NCI-H2171 treated with DMSO at 0.1 percent for 48 hours (cell line): ENCODE data around the gene SLC16A8.
"Not testable (repeated sequence)": the region's sequence is repeated elsewhere in the genome, so short reads cannot be mapped to it uniquely, and the experiment has no call there.

Experiments used
- DNase-seq: peaks from one replicate; lab custom pipeline; 2025; lab: John Stamatoyannopoulos, UW

Gene SLC16A8

DNA sequence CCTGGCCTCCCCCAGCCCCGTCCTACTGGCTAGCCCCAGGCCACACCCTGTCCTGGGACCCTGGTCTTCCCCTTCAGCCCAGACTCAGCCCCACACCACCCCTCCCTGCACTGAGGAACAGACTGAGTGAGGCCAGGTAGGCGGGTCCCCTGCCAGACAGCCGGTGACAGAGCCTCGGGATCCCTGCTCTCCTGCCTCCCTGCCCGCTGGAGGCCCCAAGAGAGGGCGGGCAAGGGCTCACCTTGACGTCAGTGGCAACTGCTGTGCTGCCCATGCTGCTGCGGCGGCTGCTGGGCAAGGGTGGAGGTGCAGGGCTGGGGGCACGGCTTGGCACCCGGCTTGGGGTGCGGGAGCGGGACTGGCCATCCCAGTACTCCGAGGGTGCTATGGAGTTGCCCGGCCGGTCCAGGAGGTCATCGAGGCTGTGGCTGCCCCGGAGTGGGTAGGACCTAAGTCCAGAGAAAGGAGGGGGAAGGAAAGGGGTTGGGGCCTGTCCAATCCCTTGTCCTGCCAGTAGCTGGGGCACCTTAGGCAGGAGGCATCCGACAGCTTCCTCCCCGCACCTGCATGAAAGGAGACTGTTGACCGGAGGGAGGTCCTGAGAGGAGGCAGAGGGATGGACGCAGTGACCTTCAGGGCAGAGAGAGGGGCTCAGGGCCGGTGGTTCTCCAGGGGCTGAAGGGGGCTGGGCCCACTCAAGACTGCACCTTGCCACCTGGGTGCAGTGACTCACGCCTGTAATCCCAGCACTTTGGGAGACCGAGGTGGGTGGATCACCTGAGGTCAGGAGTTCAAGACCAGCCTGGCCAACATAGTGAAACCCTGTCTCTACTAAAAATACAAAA, 2.2 kb upstream of the SLC16A8 start:
- DNase-seq: no peak

DNA sequence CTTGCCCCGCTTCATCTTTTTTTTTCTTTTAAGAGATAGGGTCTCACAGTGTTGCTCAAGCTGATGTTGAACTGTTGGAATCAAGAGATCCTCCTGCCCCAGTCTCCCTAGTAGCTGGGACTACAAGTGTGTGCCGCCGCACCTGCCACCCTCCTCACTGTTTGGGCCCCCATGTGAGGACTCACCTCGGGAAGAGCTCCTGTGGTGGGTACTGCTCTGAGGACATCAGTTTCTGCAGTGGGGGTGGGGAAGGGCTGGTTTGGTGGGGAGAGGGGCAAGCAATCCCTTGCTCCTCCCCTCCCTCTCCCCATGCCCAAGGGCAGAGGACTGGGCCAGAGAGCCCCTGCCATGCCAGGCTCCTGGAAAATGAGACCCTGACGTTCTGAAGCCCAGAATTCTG, 1.5 kb upstream of the SLC16A8 start:
- DNase-seq: no peak

DNA sequence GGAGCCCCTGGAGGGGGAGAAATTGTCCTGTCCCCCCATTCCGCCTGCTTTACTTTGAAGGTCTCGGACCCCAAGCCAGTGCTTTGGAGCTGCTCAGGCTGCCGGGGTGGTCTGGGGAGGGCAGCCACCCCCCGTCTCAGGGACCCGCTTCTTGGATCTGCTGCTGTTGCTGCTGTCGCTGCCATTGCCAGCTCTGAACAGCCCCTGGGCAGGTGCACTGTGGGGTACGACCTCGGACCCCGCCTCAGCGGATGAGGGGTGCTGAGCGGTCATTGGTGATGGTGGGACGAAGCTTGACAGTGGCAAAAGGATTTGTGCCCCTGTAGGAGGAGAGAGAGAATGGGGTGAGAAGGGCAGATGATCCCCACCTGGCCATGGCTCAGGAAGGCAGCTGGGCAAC, 1.1 kb upstream of the SLC16A8 start:
- no peak for DNase-seq

DNA sequence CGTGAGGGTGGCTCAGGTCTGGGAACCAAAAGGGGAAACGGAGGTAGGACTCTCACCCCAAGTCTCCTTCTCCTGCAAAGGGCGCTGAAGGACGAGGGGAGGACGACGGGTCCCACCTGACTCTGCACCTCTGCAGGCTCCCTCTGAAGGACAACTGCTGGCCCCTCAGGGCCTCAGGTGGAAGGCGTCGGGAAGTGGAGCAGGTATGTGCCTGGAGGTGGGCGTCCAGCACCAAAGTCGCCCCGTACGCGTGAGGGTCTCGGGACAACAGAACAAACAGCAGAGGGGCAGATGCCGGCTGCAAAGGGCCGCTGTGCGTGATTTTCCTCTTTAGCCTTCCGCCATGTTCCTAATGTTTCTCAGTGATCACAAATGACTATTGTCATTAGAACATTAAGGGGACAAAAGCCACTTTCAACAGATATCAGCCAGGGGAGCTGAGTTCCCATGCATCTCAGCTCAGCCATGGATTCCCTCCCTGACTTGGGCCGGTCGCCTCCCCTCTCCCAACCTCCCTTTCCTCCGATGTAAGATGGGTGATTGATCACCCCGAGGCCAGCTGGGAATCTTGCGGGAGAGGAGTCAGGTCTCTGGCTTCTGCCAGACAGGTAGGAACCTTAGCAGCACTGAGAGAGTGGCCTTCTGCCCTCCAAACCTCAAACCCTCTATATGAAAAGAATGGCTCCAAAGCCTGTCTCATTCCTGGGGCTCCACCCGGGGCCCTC, 836 bp downstream of the SLC16A8 start:
- no peak for DNase-seq

DNA sequence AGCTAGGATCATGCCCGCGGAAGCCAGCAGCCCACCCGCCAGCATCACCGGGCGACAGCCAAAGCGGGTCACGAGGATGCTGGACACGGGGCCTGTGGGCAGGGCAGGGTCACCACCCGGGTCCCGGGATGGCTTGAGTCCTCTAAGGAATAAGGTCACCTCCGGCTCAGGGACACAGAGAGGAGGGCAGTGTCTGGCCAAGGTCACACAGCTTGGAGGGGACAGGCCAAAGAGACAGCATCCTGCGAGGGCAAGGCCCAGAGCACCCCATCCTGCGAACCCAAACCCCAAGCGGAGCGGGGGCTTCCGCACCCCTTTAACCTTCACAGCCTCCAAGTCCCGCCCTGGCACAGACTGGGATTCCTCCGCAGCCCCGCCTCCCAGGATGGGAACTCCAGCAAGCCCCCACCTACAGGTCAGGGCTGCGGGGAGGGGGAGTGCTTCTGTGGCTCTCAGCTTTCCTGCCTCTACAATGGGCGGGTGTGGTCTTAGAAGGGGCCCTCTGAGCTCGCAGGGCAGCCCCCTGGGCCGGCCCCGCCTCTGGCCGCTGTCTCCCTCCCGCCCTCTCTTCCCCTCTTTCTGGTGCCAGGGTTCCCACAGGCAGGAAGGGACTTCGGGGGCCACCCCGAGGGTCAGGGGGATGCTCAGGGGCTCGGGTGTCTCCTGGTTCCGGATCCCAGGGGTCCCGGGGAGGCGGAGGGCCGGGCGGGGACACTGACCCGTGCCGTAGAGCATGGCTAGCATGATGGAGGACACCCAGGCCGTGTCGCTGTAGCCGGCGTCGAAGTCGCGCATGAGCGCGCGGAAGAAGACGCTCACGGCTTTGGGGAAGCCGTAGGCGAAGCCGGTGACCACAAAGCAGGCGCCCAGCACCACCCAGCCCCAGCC, 1.8 kb downstream of the SLC16A8 start:
- DNase-seq: no peak

DNA sequence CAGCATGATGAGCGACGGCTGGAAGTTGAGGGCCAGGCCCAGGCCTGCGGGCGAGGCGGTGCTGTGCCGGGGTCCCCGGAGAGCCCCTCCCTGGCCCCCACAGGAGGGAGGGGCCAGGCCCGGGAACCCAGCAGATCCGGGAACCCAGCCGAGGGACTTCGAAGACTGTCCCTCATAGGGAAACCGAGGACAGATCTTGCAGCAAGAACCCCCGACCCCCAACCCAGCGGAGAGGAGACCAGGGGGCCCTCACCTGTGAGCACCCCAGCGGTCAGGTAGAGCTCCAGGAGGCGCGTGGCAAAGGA, 2.4 kb downstream of the SLC16A8 start:
- DNase-seq: no peak

DNA sequence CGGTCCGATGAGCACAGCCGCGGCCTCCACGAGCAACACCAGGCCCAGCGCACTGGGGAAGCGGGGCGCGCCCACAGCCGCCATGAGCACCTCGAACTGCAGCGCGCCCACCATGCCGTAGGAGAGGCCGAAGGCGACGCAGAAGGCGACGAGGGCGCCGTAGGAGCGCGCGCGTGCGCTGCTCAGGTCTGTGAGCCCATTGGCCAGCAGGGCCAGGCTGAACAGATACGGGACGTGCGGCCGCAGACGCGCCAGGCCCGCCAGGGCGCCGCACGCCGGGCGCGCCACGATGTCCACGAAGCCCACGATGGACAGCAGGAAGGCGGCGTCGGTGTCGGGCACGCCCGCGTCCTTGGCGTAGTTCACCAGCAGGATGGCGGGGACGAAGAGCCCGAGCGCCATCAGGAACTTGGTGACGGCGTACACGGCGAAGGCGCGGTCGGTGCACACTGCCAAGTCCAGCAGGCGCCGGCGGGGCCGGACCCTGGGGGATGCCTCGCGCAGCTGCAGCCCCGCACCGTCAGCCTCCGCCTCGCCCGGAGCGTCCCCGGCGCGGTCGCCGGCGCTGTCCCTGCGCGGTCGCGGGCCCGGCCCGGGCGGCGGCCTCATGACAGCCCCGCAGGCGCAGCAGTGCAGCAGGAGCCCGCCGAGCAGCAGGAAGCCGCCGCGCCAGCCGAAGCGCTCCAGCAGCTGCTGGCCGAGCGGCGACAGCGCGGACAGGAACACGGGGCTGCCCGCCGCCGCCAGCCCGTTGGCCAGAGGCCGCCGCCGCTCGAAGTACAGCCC, 2.9 kb downstream of the SLC16A8 start:
- DNase-seq: no peak

DNA sequence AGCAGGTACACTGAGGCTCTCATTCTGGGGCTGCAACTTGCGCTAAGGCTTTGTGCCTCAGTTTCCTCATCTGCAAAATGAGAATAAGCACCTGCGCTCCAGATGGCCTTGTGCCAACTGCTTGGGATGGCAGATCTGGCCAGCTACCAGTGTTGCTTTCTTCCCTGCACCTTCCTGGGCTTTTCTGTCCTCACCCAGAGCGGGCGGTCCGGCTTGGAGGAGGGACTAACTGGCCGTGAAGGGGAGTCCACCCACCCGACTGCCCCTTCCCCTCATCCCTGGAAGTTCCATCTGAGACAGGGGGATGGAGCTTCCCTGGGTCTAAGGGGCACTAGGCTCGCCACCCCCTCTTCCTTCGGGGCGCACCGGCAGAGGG, 3.5 kb downstream of the SLC16A8 start:
- no peak for DNase-seq

DNA sequence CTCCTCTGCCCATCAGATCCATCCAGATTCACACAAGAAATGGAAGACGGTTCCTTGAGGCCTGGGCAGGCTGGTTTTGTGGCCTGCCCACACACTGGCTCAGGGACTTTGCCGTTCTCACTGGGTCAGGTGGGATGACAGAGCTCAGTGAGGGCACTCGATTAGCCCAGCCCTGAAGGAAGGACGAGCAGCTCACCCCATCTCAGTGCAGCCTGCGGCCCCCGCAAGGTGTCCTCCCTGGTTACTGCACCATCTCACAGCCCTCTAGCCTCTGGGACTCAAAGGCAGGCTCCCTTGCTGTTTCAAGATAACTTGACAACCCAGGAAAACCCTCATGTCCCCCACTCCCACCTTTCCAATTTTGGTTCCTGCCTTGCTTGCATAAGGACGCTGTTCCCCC, 4.2 kb downstream of the SLC16A8 start:
- no peak for DNase-seq

DNA sequence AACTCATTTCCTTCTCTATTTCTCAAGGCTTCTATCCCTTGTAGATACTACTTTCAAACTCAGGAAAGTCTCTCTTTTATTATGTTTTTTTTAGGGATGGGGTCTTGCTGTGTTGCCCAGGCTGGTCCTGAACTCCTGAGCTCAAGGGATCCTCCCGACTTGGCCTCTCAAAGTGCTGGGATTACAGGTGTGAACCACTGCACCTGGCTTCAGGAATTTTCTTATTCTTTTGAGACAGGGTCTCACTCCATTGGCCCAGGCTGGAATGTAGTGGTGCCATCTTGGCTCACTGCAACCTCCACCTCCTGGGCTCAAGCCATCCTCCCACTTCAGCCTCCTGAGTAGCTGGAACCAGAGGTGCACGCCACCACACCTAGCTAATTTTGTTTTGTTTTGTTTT, 4.8 kb downstream of the SLC16A8 start:
- not testable (repeated sequence) for DNase-seq

DNA sequence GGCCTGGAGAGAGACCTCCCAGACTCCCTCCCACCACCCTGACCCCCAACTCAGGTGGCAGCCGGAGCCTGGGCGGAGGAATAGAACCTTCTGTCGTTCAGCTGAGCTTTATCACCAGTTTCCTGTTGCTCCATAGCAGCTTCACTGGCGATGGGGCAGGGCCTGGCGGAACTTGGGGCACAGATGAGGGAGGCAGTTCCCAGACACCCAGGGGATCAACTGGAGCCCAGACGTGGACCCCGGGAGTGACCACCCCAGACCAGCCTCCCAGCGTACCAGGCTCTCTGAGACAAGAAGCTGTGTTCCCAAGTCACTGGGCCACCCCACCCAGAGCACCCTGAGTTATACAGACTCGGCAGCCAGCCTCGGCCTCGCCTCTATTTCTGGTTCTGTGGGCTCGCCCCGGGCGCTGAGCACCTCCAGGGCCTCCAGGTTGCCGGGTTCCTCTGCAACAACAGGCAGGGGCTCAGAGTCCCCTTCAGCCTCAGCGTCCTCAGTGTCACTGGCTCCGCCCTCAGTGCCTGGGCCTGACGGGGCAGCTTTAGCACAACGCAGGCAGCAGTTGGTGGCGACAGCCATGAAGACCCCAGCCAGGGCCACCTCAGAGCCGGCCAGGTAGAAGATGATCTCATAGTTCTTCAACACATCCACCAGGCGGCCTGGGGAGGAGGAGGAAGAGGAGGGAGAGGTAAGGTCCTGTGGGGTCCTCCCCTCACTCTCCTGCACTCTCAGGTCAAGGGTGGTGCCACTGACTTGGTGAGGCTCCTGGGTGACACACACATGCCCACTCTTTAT, 5.7 kb downstream of the SLC16A8 start:
- DNase-seq: no peak

DNA sequence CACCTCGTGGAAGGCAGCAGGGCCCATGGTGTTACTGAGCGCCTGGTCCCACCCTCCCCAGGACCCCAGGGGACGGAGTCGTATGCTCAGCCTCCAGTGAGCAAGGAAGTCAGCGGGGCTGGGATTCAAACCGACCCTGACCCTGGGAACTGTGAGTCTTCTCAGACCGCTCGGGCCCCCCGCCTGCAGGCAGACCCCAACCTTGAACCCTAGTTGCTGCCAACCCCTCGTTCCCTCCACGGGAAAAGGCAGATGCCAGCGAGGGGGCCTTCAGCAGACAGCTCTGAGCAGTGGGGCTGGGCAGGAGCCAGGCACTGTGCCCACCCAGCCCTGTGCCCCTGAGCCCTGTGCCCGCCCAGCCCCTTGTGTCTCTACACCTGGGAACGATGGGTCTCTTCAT, 6.4 kb downstream of the SLC16A8 start:
- no peak for DNase-seq

DNA sequence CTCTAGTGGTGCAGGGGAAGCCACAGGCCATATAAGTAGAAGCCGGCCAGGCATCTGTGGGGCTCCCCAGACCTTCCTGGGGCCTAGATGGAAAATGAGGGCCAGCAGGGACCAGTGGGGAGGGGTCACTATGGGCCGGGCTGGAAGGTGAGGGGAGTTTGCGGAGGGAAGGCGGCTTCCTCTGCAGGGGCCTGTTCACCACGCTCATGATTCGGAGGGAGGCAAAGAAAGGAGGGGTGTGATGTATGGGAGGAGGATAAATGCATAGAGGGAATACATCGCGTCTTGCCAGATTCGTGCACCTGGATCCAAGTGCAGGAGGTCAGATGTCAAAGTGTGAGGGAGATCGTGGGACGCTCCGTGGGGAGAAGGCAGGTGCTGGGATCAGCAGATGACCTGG, 6.9 kb downstream of the SLC16A8 start:
- no peak for DNase-seq

DNA sequence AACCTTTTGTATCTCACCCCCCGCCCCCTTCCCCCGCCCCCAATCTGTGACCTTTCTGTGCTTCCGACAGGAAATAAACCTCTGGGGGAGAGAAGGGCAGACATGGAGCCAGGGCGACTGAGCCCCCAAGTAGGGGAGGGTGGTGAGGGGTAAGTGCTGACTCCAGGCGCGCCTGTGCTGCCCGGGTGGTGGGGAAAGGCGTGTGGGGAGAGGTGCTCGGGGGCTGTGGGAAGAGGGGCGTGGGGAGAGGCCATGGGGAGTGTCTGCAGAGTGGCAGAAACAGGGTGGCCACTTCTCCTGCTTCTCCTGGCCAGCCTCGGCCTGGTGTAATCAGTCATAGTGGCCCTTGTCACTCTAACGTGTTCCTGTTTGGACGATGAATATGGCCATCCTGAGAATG, 8.0 kb downstream of the SLC16A8 start:
- DNase-seq: no peak

DNA sequence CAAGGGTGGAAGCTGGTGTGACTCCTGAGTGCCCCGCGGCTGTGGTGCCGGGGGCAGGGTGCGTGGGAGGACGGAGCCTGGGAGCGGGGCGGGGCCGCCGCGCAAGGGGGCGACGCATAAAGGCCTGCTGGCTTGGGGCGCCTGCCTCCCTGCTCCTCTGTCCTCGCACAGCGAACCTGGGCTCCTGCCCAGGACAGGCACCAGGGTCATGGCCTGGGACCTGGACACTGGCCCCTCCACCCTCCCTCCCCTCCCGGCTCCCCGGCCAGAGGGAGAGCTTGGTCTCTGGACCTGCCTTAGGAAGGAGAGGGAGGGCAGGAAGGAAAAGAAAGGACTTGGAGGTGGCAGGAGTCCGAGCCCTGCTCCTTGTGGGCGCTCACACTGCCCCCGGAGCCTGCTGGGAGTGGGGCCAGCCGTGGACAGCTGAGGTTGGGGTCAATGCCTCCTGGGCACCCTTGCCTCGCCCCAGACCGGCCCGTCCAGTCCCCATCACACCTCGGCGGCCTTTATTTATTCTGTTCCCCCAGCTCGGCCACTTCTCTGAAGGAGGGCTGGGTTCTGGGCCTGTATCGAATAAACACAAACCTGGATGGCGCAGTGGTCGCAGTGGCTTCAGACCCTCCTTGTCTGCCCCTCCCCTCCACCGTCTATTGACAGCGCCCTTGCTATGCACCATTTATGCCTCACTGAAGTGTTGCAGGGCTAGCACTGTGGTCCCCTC, 8.7 kb downstream of the SLC16A8 start:
- DNase-seq: no peak

DNA sequence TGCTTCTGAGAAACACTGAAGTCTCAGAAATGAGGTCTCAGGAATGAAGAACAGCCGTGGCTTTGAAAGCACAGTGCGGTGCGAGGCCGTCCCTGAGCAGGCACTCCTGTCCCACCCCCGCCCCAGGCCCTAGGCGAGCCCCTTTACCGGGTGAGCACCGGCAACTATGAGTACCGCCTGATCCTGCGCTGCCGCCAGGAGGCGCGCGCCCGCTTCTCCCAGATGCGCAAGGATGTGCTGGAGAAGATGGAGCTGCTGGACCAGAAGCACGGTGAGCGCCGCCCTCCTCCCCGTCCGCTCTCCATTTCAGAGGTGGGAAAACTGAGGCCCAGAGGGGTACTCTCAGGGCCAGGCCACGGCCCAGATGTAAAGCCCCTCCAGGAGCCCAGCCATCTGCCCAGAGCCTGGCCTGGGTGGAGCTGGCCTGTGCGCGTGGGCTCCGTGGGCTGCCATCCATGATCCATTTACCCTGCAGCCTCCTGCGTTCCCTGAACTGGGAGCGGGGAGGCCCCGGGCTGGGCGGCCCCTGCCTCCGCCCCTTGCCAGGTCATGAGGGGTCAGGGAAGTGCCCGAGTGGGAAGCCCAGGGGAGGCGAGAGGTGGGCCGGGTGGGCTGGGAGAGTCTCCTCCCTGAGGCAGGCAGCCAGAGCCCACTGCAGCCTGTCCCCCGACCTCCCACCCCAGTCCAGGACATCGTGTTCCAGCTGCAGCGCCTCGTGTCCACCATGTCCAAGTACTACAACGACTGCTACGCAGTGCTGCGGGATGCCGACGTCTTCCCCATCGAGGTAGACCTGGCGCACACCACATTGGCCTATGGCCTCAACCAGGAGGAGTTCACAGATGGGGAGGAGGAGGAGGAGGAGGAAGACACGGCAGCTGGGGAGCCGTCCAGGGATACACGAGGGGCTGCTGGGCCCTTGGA, 9.5 kb downstream of the SLC16A8 start:
- no peak for DNase-seq

DNA sequence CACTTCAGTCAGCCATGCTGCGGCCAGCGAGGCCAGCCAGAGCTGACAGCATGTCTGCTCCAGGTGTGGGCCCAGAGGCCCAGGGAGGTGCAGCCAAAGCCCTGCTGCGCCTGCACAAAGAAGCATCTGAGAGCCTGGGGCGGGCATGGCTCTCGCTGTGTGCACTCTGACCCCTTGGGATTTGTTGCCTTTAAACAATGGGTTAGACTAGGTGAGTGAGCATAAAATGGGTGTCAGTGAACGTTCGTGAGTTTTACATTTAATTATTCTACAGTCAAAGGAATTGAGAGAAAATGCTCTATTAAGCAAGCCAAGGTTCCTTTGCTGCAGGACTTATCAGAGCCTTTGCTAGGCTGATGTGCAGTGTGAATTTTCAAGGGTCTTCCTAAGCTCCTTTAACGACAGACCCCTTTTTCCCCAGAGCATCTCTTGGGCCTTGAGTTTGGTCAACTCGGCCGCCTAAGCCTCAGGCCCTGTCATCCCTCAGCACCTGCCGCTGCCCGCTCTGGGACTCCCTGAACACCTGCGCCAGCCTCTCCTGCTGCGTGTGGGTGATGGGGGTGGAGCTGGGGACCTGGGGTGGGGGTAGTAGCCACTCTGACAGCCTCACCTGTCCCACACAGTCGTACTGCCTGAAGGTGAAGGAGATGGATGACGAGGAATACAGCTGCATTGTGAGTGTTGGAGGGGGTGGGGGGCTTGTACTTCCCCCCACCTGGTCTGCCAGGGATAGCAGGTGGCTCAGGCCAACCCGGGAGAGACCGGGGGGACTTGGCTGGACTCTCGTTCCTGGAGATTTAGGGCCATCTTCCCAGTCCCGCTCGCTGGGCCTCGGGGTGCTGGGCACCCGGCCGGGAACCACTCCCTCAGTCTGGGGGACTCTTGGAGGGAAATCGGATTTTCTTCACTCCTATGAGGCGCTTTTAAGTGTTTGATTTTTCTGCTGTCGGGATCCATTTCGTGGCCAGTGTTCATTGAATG, 10.5 kb downstream of the SLC16A8 start:
- DNase-seq: no peak
